HG03565 (cell line): ENCODE measurements around the gene OR8G1.
"Not testable (repeated sequence)": the region's sequence is repeated elsewhere in the genome, so short reads cannot be mapped to it uniquely, and the experiment has no call there.

Experiments
- ATAC-seq: cut with Tn5 transposase; IDR thresholded peaks from one replicate; pipeline ENCODE4 v1.9.1; 2021; ENCODE audit warnings: mild to moderate bottlenecking, moderate library complexity; ENCODE audit not compliant: unreplicated experiment

The OR8G1 gene

DNA sequence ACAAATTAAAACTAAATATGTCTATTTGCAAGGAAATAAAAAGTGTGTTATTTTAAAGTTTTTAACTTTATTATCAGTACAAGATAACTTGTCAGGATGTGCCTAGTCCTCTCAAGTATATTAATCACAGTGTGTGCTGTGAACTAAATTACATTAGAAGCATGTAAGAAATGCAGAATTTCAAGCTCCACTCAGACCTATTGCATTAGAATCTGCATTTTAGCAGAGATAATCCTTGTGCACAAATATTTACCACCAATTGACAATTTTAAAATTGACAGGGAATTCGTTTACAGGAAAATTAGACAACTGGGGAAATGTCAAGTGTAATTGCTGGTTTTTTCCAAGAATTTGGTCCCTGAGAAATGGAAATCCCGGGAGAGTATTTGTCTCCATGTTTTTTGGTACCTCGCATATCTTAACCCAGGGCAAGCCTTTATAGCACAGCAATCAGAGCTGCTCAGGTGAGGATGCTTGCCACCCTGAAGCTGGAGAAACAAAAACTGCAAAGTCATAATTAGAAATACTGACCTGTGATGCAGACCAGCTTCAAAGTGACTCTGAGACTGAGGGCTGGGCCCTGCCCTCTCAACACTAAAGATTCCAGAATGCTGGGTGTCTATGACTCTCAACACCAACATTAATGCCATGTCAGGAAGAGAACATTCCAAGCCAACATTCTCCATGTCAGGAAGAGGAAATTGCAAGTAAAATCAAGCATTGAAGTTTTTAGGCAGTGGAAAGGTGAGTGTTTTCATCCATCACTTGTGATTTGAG is at the start of gene OR8G1:
TSS of gene OR8G1 (plus strand) at position 475 of the 777 bp plus-strand sequence. CDS start 8,581 bp downstream, outside the sequence.
- no peak for ATAC-seq

- ATAC-seq, result no peak
Measured at GRCh38 chr11:124193221-124194010, 47.5 kb upstream of the OR8G1 start.

- ATAC-seq, result no peak
Measured at GRCh38 chr11:124194293-124195188, 46.4 kb upstream of the OR8G1 start.

- ATAC-seq, result peak; percentile 67
Measured at GRCh38 chr11:124195189-124195734, 45.6 kb upstream of the OR8G1 start.

GRCh38 chr11:124197999-124198398 is 42.9 kb upstream of the OR8G1 start:
- ATAC-seq, result no peak

- no peak for ATAC-seq
Measured at GRCh38 chr11:124198897-124199296, 42.0 kb upstream of the OR8G1 start.

DNA sequence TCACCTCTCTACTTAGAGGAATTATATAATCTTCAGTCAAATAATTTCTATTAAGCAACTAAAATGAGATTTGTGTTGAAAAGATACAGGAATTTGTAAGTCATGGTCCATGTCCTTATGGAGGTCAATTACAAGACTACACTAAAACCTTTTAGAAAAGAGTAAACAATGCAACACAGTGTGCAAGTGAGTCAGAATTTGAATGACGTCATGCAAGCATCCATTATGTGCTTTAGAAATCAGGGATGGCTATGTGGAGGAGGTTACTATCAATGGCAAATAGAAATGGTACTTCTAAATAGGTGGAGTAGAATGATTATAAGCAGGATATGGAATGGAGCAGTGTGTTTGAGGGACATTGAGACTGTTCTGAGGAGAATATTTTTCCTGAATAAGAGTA is 41.2 kb upstream of the OR8G1 start:
- no peak for ATAC-seq

DNA sequence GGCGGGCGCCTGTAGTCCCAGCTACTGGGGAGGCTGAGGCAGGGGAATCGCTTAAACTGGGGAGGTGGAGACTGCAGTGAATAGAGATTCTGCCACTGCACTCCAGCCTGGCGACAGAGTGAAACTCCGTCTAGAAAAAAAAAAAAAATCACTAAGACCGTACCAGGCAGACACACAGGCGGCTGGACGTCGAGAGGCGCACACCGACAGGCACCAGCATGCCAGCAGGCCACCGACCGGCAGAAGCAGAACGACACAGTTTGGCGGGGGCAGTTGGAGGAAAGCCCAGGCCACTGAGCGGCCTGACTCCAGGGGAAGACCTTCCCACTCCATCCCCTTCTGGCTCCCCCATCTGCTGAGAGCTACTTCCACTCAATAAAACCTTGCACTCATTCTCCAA is 40.2 kb upstream of the OR8G1 start:
- ATAC-seq, result no peak

- ATAC-seq, result no peak
Measured at GRCh38 chr11:124202951-124203350, 37.9 kb upstream of the OR8G1 start.

DNA sequence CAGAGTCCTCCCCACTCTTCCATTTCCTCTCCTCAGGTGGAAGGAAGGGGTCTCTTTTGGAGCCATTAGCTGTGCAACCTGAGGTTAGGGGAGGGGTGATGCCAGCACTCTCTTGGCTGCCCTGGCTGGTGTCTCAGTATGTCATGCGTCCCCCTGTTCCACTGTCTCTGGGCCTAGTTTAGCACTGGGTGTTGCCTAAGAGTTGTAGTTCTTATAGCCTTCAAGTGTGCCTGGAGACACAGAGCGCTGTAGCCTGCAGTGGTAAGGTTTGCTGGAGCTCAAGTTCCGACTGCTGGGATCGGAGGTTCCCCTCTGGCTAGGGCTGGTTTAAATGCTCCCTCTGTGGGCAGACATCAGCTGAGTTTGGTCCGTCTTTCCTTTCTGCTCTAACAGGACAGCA is 36.9 kb upstream of the OR8G1 start:
- ATAC-seq, result no peak

DNA sequence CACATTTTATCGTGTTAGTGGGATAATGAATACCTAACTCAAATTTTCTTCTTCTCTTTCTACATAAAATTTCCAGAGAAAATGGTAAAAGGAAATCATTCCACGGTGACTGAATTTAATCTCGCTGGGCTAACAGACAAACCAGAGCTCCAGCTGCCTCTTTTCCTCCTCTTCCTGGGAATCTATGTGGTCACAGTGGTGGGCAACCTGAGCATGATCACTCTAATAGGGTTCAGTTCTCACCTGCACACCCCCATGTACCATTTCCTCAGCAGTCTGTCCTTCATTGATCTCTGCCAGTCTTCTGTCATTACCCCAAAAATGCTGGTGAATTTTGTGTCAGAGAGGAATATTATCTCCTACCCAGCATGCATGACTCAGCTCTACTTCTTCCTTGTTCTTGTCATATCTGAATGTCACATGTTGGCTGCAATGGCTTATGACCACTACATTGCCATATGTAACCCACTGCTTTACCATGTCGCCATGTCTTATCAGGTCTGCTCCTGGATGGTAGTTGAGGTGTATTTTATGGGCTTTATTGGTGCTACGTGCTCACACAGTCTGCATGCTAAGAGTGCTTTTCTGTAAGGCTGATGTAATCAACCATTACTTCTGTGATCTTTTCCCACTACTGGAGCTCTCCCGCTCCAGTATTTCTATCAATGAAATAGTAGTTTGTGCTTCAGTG is 33.6 kb upstream of the OR8G1 start:
- ATAC-seq, result no peak

GRCh38 chr11:124209824-124210357 is 31.0 kb upstream of the OR8G1 start:
- ATAC-seq, result no peak

DNA sequence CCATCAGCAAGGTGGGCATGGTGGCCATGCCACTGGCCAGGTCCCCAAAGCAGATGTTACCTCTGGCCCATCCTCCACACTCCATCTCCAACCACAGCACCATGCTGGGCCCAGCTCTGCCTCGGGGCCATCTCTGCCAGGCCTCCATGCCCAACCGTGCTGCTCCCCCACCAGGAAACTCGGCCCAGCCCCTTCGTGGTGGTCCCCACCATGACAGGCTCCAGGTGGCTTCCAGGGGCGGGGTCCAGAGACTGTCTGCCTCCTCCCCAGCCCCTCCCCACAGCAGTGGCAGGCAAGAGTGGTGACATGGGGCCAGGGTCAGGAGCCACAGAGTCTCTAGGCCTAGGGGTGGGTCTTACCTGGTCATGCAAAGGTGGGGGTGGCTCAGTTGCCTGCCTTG is 30.5 kb upstream of the OR8G1 start:
- no peak for ATAC-seq

- no peak for ATAC-seq
Measured at GRCh38 chr11:124211321-124211720, 29.6 kb upstream of the OR8G1 start.

DNA sequence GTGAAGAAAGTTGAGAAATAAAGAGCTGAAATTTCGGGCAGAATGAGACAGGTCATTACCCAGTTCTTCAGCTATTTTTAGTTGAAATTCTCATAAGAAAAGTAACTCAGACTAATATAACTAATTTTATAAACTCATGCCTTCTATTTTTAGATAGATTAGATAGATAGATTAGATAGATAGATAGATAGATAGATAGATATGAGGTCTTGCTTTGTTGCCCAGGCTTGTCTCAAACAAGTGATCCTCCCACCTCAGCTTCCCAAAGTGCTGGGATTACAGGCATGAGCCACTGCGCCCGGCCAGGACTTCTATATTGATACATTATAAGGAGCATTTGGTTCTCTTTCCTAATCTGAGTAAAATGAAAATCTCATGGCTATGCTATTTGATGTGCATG is 26.9 kb upstream of the OR8G1 start:
- no peak for ATAC-seq

GRCh38 chr11:124219126-124219525 is 21.8 kb upstream of the OR8G1 start:
- ATAC-seq, result no peak

GRCh38 chr11:124222407-124222806 is 18.5 kb upstream of the OR8G1 start:
- ATAC-seq, result no peak

DNA sequence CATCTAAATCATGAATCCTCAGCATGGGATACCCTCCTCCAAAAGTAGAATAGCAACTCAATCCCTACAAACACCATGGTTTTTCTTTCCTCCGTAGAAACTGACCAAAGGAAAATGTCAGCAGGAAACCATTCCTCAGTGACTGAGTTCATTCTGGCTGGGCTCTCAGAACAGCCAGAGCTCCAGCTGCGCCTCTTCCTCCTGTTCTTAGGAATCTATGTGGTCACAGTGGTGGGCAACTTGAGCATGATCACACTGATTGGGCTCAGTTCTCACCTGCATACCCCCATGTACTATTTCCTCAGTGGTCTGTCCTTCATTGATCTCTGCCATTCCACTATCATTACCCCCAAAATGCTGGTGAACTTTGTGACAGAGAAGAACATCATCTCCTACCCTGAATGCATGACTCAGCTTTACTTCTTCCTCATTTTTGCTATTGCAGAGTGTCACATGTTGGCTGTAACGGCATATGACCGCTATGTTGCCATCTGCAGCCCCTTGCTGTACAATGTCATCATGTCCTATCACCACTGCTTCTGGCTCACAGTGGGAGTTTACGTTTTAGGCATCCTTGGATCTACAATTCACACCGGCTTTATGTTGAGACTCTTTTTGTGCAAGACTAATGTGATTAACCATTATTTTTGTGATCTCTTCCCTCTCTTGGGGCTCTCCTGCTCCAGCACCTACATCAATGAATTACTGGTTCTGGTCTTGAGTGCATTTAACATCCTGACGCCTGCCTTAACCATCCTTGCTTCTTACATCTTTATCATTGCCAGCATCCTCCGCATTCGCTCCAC is 16.1 kb upstream of the OR8G1 start:
- not testable (repeated sequence) for ATAC-seq

GRCh38 chr11:124225471-124225870 is 15.4 kb upstream of the OR8G1 start:
- ATAC-seq, result no peak
